ENCODE measurements around the gene ABLIM1. TPM values are rescaled to one million over a fixed set of nuclear protein-coding genes. Genes with fewer than 3 reads are reported as not detected.
A peak's percentile ranks its signal among the peaks of the same experiment; 100 is the strongest.

Gene ABLIM1
- total RNA-seq, 1 experiment from 2014 or later: 62.1 TPM

- no peak for ATAC-seq
- CTCF ChIA-PET: interaction anchor here (0.6 to 4.4 kb wide), 7 partner anchors 9 to 584 kb away, joined by 3 to 19 read pairs (median 3); no protein-coding TSS in a partner anchor
- H3K27ac Mint-ChIP-seq: peak overlapping the region; percentile 79; the same call in 1 of the 2 replicates
Measured at GRCh38 chr10:114487815-114488536, 170.1 kb downstream of the ABLIM1 start.

More at GRCh38 chr10:114487815-114488536, 170.1 kb downstream of the ABLIM1 start:
- Mint-ChIP-seq H3K9me3 (peaks cover 7% of the 10 kb centered on the region), H3K36me3 (peaks cover 22% of the 10 kb centered on the region), H3K4me3 (no peak overlapping the region), H3K4me1 (peaks cover 47% of the 10 kb centered on the region), H3K27me3 (ENCODE audit: low read depth) (no peaks in the 10 kb centered on the region; the same call in 1 of the 2 replicates)
- DNase-seq (ENCODE audit: low spot score): no peak
- no peak for TF ChIP-seq ZNF219 (CRISPR knock-in tag; IDR thresholded peaks at IDR 0.05; ENCODE audit: borderline replicate concordance)
- TF ChIP-seq GTF2I (CRISPR knock-in tag; conservative IDR thresholded peaks at IDR 0.05): no peak
- TF ChIP-seq MAX (CRISPR knock-in tag; IDR thresholded peaks at IDR 0.05): no peak
- no peak for TF ChIP-seq SMAD4 (CRISPR knock-in tag; IDR thresholded peaks at IDR 0.05)
- TF ChIP-seq ZNF423 (CRISPR knock-in tag; IDR thresholded peaks at IDR 0.05): no peak
- no peak for TF ChIP-seq ZNF138 (CRISPR knock-in tag; conservative IDR thresholded peaks at IDR 0.05)
- TF ChIP-seq CTCF (IDR thresholded peaks at IDR 0.05): no peak
- no peak for TF ChIP-seq NR3C1 (CRISPR knock-in tag; conservative IDR thresholded peaks at IDR 0.05; ENCODE audit: low read depth)
- TF ChIP-seq ZNF281 (CRISPR knock-in tag; IDR thresholded peaks at IDR 0.05): no peak
- no peak for TF ChIP-seq ARID4B (CRISPR knock-in tag; IDR thresholded peaks at IDR 0.05; ENCODE audit: borderline replicate concordance)
- POLR2A ChIA-PET: no interaction called here
